Mesothelial cell of epicardium (in vitro differentiated cells): ENCODE measurements around the gene MRPS18A. TPM values are rescaled to one million over a fixed set of nuclear protein-coding genes. Genes with fewer than 3 reads are reported as not detected.

Source experiments
- DNase-seq, 2 experiments: peaks; one replicate each; pipeline ENCODE4 v3.0.0; 2021; ENCODE audit warnings: low spot score in 2 of 2; ENCODE audit not compliant: unreplicated experiment in 2 of 2
- H3K27ac Mint-ChIP-seq: 2 replicates; pipeline ENCODE4 v1.8.0; 2021; ENCODE audit warnings: mixed read lengths
- H3K27me3 Mint-ChIP-seq: 2 replicates; pipeline ENCODE4 v1.8.0; 2021; ENCODE audit warnings: low read depth, mixed read lengths
- H3K36me3 Mint-ChIP-seq: 2 replicates; pipeline ENCODE4 v1.8.0; 2021; ENCODE audit warnings: mixed read lengths
- H3K4me1 Mint-ChIP-seq: 2 replicates; pipeline ENCODE4 v1.8.0; 2021; ENCODE audit warnings: mixed read lengths
- H3K4me3 Mint-ChIP-seq: 2 replicates; pipeline ENCODE4 v1.8.0; 2021; ENCODE audit warnings: mild to moderate bottlenecking, moderate library complexity, mixed read lengths
- H3K9me3 Mint-ChIP-seq: 2 replicates; pipeline ENCODE4 v1.8.0; 2021; ENCODE audit warnings: mixed read lengths
- CTCF ChIP-seq: fragments of 200-600 bp; sonication (generic); IDR thresholded peaks from one replicate; pipeline ENCODE4 v1.5.0; 2021; ENCODE audit warnings: antibody characterized with exemption; ENCODE audit not compliant: unreplicated experiment
- total RNA-seq: library from RNA; stranded (reverse); gene quantifications from 3 replicates; pipeline ENCODE4 v1.2.1, GENCODE V29; 2021

MRPS18A gene
- total RNA-seq = 41.4 to 46.6 TPM (median 46.0 TPM) in 3 replicates

- Mint-ChIP-seq H3K27ac (peak within 1 kb of the TSS; percentile 89), H3K36me3 (no peaks in the 10 kb centered on the region), H3K4me1 (peaks cover 31% of the 10 kb centered on the region), H3K9me3 (no peaks in the 10 kb centered on the region), H3K4me3 (peak within 1 kb of the TSS; percentile 96), H3K27me3 (peaks cover 2% of the 10 kb centered on the region)
- DNase-seq = peak in 1 of 2 experiments; percentile 71
- no peak for TF ChIP-seq CTCF
Observed at GRCh38 chr6:43687437-43688347, at the start of gene MRPS18A. Gene MRPS18A, minus strand, starts transcription at chr6:43687791. Its CDS starts 12 bp downstream, at chr6:43687779.

GRCh38 chr6:43736844-43737243, 49.3 kb upstream of the MRPS18A start:
- no peak for DNase-seq
- H3K4me1 Mint-ChIP-seq = peaks cover 20% of the 10 kb centered on the region
- H3K9me3 Mint-ChIP-seq = peaks cover 4% of the 10 kb centered on the region
- no peaks in the 10 kb centered on the region for H3K36me3 Mint-ChIP-seq
- H3K27me3 Mint-ChIP-seq = no peaks in the 10 kb centered on the region
- H3K27ac Mint-ChIP-seq = no peak overlapping the region
- no peak for TF ChIP-seq CTCF
- H3K4me3 Mint-ChIP-seq = no peak overlapping the region

DNA sequence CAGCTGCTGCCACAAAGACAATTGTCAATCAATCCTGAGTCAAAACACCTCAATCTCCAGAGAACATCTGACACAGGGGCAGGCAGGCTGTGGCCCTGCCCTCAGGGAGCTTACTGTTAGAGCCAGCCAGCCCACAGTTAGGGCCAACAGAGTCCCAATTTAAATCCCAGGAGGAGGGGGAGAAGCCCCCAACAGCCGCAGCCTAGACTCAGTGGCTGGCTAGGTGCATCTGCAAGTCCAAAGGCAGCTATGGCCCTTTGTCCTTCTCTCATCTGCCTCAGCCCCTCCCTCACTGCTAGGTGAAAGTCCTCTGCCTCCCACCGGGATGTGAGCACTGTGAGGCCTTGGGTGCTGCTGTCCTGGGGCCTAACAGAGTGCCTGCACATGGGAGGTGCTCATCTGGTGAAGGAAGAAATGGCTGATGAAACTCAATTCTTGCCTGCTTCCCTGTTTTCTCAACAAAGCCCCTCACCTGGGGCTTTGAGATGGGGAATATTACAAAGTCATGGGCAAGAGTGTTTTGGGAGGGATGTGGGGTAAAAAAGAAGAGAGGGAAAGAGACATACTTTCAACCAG, 48.7 kb upstream of the MRPS18A start:
- H3K27me3 Mint-ChIP-seq = no peaks in the 10 kb centered on the region
- DNase-seq = no peak
- H3K4me3 Mint-ChIP-seq = no peak overlapping the region
- H3K9me3 Mint-ChIP-seq = peaks cover 9% of the 10 kb centered on the region
- no peaks in the 10 kb centered on the region for H3K36me3 Mint-ChIP-seq
- peaks cover 15% of the 10 kb centered on the region for H3K4me1 Mint-ChIP-seq
- no peak for TF ChIP-seq CTCF
- H3K27ac Mint-ChIP-seq = no peak overlapping the region

- TF ChIP-seq CTCF = no peak
- peaks cover 10% of the 10 kb centered on the region for H3K4me1 Mint-ChIP-seq
- no peaks in the 10 kb centered on the region for H3K27me3 Mint-ChIP-seq
- no peak overlapping the region for H3K4me3 Mint-ChIP-seq
- no peaks in the 10 kb centered on the region for H3K36me3 Mint-ChIP-seq
- H3K9me3 Mint-ChIP-seq = peaks cover 15% of the 10 kb centered on the region
- no peak for DNase-seq
- H3K27ac Mint-ChIP-seq = no peak overlapping the region
Observed at GRCh38 chr6:43735642-43736199, 48.1 kb upstream of the MRPS18A start.

GRCh38 chr6:43734294-43734665, 46.7 kb upstream of the MRPS18A start:
- DNase-seq = no peak
- H3K27ac Mint-ChIP-seq = no peak overlapping the region
- H3K9me3 Mint-ChIP-seq = peaks cover 18% of the 10 kb centered on the region
- TF ChIP-seq CTCF = no peak
- H3K4me3 Mint-ChIP-seq = no peak overlapping the region
- H3K4me1 Mint-ChIP-seq = peaks cover 2% of the 10 kb centered on the region
- H3K27me3 Mint-ChIP-seq = no peaks in the 10 kb centered on the region
- H3K36me3 Mint-ChIP-seq = no peaks in the 10 kb centered on the region
